Measurements from ENCODE around the gene KDM1A.

The KDM1A gene

GRCh38 chr1:23019094-23019862 lies at the start of gene KDM1A:
KDM1A (plus strand) TSS chr1:23019468; CDS start chr1:23019597, 129 bp downstream.
- Histone ChIP-seq H3K79me2 (ENCODE audit: insufficient read depth, low read depth) (peaks cover 47% of the 10 kb centered on the region), H3K9ac (peak within 1 kb of the TSS; percentile 93), H3K27me3 (ENCODE audit: insufficient read depth, low read depth) (no peaks in the 10 kb centered on the region), H3K4me2 (peak within 1 kb of the TSS; percentile 90), H2AFZ (ENCODE audit: low read depth) (peak within 1 kb of the TSS; percentile 95), H3K27ac (peak within 1 kb of the TSS; percentile 71), H3K4me3 (IDR thresholded peaks at IDR 0.05; ENCODE audit: insufficient read depth, low read depth, low read length) (peak within 1 kb of the TSS; percentile 89), H3K36me3 (ENCODE audit: insufficient read depth) (no peaks in the 10 kb centered on the region), H3K4me1 (ENCODE audit: low read depth, poor library complexity, severe bottlenecking) (peaks cover 10% of the 10 kb centered on the region), H4K20me1 (ENCODE audit: insufficient read depth) (peaks cover 3% of the 10 kb centered on the region; the same call in 1 of the 2 replicates)
- TF ChIP-seq CTCF (conservative IDR thresholded peaks at IDR 0.05; ENCODE audit: low read depth, low read length): no peak

DNA sequence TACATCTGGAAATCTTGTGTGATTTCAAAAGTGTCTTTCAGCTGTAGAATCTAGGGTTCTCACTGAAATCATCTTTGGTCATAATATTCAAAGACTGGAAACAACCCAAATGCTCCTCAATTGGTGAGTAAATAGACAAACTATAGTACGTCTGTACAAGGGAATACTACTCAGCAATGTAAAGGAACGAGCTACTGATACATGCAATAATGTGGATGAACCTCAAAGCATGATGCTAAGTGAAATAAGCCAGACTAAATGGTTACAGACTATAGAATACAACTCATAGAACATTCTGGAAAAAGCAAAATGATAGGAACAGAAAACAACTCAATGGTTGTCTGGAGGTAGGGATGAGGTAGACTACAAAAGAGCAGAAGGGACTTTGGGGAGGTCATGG lies 49.2 kb upstream of the KDM1A start:
- Histone ChIP-seq H3K9ac (no peak overlapping the region), H3K4me2 (no peak overlapping the region), H3K4me3 (IDR thresholded peaks at IDR 0.05; ENCODE audit: insufficient read depth, low read depth, low read length) (no peak overlapping the region), H2AFZ (ENCODE audit: low read depth) (no peak overlapping the region), H3K27ac (no peak overlapping the region), H3K4me1 (ENCODE audit: low read depth, poor library complexity, severe bottlenecking) (no peaks in the 10 kb centered on the region), H4K20me1 (ENCODE audit: insufficient read depth) (no peaks in the 10 kb centered on the region), H3K36me3 (ENCODE audit: insufficient read depth) (no peaks in the 10 kb centered on the region), H3K79me2 (ENCODE audit: insufficient read depth, low read depth) (no peaks in the 10 kb centered on the region), H3K27me3 (ENCODE audit: insufficient read depth, low read depth) (no peaks in the 10 kb centered on the region)
- no peak for TF ChIP-seq CTCF (conservative IDR thresholded peaks at IDR 0.05; ENCODE audit: low read depth, low read length)

DNA sequence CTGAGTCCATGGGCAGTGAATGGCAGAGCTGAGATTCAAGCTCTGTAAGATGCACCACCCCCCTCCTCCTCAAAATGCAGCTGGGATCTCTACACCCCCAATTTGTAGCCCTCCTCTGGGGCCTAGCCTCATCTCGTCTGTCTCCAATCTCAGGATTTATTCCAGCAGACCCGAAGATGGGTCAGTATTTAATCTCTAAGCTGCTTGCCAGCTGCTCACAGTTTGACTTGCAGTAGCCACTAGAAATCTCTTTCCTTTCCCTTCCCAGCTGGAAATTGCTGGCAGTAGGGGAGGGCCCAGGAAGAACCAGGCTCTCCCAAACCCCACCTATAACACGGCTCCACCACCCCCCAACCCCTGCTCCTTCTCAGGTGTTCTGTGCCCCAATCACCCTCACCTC lies 48.1 kb upstream of the KDM1A start:
- Histone ChIP-seq H3K27me3 (ENCODE audit: insufficient read depth, low read depth) (no peaks in the 10 kb centered on the region), H4K20me1 (ENCODE audit: insufficient read depth) (no peaks in the 10 kb centered on the region), H3K36me3 (ENCODE audit: insufficient read depth) (no peaks in the 10 kb centered on the region), H3K4me1 (ENCODE audit: low read depth, poor library complexity, severe bottlenecking) (peaks cover 3% of the 10 kb centered on the region), H3K27ac (no peak overlapping the region), H3K79me2 (ENCODE audit: insufficient read depth, low read depth) (no peaks in the 10 kb centered on the region), H2AFZ (ENCODE audit: low read depth) (no peak overlapping the region), H3K9ac (no peak overlapping the region), H3K4me2 (no peak overlapping the region), H3K4me3 (IDR thresholded peaks at IDR 0.05; ENCODE audit: insufficient read depth, low read depth, low read length) (no peak overlapping the region)
- TF ChIP-seq CTCF (conservative IDR thresholded peaks at IDR 0.05; ENCODE audit: low read depth, low read length): no peak

GRCh38 chr1:22971611-22972405 lies 47.5 kb upstream of the KDM1A start:
- H3K79me2 ChIP-seq (ENCODE audit: insufficient read depth, low read depth): no peaks in the 10 kb centered on the region
- H3K9ac ChIP-seq: no peak overlapping the region
- H4K20me1 ChIP-seq (ENCODE audit: insufficient read depth): no peaks in the 10 kb centered on the region

More at GRCh38 chr1:22971611-22972405, 47.5 kb upstream of the KDM1A start:
- H2AFZ ChIP-seq (ENCODE audit: low read depth): no peak overlapping the region
- no peak overlapping the region for H3K4me2 ChIP-seq
- no peak overlapping the region for H3K27ac ChIP-seq
- no peak for TF ChIP-seq CTCF (conservative IDR thresholded peaks at IDR 0.05; ENCODE audit: low read depth, low read length)
- H3K4me1 ChIP-seq (ENCODE audit: low read depth, poor library complexity, severe bottlenecking): peaks cover 6% of the 10 kb centered on the region
- H3K4me3 ChIP-seq (IDR thresholded peaks at IDR 0.05; ENCODE audit: insufficient read depth, low read depth, low read length): no peak overlapping the region
- H3K36me3 ChIP-seq (ENCODE audit: insufficient read depth): no peaks in the 10 kb centered on the region
- H3K27me3 ChIP-seq (ENCODE audit: insufficient read depth, low read depth): no peaks in the 10 kb centered on the region

Data from KMS-11 (cell line).